GM19193 (cell line): Measurements from ENCODE around the gene TEAD3.

Source experiments
- POLR2A ChIP-seq: IDR thresholded peaks from 4 replicates; pipeline ENCODE4 v1.6.1; 2011; ENCODE audit not compliant: insufficient read depth, insufficient read length; ENCODE audit errors: extremely low read depth

Gene TEAD3

GRCh38 chr6:35436071-35436857 lies 60.6 kb downstream of the TEAD3 start:
- no peak for TF ChIP-seq POLR2A

DNA sequence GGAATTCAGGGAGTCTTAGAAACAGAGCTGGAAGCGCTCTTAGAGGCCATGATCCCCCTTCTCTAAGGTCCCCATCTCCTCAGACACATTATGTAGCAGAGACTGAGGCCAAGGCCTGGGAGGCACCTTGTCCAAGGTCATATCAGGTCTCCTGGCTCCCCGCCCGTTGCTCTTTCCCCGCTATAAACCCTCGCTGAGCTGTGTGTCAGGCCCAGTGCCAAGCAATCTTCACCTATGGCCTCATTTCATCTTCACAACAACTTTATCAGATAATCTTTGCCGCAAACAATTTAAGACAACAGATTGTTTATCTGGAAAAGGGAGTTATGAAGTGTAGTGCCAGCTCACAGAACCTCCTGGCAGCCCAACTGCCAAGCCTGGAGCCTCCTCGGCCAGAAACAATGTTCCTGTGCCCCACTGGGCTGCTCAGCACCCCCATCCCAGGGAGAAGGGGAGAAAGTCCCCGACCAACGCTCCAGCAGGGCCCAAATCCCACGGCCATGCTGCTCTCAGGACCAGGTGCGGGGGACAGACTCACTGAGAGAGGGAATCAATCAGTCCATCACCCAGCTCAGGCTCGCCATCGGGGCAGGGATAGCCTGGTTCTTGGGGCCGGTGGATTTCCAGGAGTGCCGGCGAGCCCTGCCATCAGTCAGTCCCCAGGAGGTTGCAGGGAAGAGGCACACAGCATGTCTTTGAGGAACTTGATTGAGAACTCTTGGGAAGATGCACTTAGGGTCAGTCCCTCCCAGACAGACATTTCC lies 61.6 kb downstream of the TEAD3 start:
- no peak for TF ChIP-seq POLR2A

GRCh38 chr6:35432291-35432690 lies 64.6 kb downstream of the TEAD3 start:
- TF ChIP-seq POLR2A, result no peak

DNA sequence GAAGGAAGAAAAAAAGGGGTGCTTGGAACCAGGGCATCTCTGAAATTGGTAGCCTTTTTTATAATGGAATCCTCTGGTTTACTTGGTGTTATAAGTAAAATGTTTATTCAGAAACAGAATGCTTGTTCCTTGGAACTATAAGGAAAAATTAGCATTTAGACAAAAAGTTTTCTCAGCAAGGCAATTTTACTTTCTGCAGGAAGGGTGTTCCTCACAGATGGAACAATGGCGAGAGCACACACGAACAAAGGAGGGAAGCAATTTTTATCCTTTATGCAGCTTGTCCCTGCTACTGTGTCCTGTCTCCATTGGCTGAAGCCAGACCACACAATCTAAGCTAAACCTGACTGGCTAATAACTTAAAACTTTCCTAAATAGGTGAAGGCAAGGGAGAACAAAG lies 67.4 kb downstream of the TEAD3 start:
- no peak for TF ChIP-seq POLR2A

- TF ChIP-seq POLR2A, result no peak
Measured at GRCh38 chr6:35428421-35429149, 68.3 kb downstream of the TEAD3 start.

DNA sequence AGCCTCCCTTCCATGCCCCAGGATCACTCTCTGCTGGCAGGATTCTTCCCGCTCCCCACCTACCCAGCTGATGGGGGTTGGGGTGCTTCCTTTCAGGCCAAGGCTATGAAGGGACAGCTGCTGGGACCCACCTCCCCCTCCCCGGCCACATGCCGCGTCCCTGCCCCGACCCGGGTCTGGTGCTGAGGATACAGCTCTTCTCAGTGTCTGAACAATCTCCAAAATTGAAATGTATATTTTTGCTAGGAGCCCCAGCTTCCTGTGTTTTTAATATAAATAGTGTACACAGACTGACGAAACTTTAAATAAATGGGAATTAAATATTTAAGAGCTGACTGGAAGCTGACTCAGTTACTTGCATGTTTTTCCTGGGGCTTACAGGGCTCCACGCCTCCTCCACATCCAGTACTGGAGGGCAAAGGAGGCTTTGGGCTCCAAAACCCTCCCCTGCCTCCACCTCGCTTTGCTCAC lies 69.0 kb downstream of the TEAD3 start:
- TF ChIP-seq POLR2A, result no peak

- TF ChIP-seq POLR2A, result no peak
Measured at GRCh38 chr6:35427435-35427834, 69.4 kb downstream of the TEAD3 start.

DNA sequence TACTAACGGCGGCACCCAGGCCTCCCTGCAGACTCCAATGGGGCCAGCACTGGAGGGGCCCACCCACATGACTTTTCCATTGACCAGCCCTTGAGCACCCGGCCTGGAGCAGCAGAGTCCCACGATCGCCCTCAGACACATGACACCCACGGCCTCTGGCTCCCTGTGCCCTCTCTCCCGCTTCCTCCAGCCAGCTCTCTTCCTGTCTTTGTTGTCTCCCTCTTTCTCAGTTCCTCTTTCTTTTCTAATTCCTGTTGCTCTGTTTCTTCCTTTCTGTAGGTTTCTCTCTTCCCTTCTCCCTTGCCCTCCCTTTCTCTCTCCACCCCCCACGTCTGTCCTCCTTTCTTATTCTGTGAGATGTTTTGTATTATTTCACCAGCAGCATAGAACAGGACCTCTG lies 70.8 kb downstream of the TEAD3 start:
- no peak for TF ChIP-seq POLR2A

DNA sequence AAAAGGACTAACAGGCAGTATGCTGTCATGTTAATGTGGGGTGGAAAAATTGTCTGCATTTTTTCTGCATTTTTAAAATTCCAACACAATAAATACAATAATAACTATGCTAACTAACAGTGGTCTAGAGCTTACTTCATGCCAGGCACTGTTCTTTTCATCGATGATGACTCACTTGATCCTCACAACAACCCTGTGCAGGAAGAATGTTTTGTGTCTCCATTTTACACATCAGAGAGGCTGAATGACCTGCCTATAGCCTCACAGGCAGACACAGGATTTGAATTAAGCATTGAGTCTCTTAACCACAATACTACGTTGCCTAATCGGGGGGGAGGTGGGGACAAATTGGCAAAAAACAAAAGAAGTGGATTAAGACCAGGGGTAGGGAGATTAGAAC lies 71.6 kb downstream of the TEAD3 start:
- TF ChIP-seq POLR2A, result no peak
